Measurements from ENCODE around the gene CDC14B.

The CDC14B gene

DNA sequence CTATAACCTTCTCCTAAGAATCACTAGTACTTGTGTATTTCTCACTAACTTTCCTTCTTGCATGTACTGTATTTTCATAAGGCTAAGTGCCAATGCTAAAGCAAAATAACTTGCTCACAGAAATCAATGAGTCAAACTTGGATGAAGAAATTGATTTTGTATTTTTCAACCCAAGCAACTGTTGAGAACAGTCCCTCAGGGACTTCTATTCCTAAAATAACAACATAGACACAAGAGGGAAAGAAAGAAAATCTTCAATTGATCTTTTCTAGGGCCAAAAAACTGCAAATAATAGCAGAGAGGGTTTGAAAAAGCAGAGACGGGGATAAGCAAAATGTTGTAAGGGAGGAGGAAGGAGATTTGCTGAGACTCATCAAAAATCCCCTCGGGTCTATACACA is 99.9 kb downstream of the CDC14B start:
- no peak for DNase-seq (ENCODE audit: low read depth)
- no peak overlapping the region for H3K4me3 ChIP-seq (replicated peaks; ENCODE audit: low read depth, low read length)
- TF ChIP-seq, protein P1, sequence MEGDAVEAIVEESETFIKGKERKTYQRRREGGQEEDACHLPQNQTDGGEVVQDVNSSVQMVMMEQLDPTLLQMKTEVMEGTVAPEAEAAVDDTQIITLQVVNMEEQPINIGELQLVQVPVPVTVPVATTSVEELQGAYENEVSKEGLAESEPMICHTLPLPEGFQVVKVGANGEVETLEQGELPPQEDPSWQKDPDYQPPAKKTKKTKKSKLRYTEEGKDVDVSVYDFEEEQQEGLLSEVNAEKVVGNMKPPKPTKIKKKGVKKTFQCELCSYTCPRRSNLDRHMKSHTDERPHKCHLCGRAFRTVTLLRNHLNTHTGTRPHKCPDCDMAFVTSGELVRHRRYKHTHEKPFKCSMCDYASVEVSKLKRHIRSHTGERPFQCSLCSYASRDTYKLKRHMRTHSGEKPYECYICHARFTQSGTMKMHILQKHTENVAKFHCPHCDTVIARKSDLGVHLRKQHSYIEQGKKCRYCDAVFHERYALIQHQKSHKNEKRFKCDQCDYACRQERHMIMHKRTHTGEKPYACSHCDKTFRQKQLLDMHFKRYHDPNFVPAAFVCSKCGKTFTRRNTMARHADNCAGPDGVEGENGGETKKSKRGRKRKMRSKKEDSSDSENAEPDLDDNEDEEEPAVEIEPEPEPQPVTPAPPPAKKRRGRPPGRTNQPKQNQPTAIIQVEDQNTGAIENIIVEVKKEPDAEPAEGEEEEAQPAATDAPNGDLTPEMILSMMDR (IDR thresholded peaks at IDR 0.05; ENCODE audit: low read length, missing control alignments), result no peak

DNA sequence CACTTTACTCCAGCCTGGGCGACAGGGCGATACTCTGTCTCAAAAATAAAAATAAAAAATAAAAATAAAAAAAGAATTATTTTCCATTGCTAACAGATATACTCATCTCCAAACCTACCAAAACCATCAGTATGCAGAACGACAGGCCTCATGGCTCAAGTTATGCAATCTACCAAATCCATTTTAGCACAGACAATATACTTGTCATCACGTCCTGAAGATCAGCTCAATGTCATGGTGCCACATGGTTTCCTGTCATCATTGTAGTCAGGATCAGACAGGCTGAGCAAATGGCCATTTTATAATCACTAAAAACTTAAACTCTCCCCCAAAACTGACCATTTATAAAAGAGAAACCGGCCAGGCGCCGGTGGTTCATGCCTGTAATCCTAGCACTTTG is 100.5 kb downstream of the CDC14B start:
- TF ChIP-seq, protein P1 (IDR thresholded peaks at IDR 0.05; ENCODE audit: low read length, missing control alignments), result no peak
- no peak overlapping the region for H3K4me3 ChIP-seq (replicated peaks; ENCODE audit: low read depth, low read length)
- no peak for DNase-seq (ENCODE audit: low read depth)

DNA sequence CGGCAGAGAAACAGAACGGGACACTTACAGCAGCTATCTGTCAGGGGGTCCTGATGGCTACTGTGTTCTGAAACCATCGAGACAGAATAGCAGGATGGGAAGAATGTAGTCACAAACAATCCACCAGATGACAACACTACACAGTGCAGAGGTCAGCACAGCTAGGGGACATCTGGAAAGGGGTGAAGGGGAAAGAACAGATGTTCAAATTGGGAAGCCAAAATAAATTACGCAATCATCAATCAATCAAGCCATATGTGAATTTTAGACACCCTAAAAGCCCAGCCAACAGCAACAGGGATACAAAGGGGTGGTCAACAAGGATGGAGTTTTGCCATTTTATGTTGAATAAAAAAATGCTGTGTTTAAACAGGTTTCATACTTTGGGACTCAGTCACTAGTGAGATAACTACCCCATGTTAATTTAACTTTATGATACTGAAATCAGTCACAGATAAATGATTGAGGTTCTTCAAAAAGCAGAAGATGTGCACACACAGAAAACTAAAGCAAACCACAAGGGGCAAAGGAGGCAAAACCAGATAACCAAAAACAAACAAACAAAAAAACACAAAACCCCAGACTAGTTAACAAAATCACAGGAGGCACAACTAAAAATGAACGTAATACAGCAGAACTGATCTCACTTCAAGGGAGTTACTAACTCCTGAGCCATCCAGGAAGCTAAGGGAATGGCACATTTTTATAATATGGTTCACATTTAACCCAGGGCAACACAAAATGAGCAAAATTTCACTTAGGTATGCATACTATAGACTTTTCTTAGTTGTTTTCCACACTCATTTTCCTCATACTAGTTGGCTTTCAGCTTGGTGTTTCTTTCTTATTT is 103.8 kb downstream of the CDC14B start:
- no peak for DNase-seq (ENCODE audit: low read depth)
- TF ChIP-seq, protein P1 (IDR thresholded peaks at IDR 0.05; ENCODE audit: low read length, missing control alignments), result no peak
- no peak overlapping the region for H3K4me3 ChIP-seq (replicated peaks; ENCODE audit: low read depth, low read length)

DNA sequence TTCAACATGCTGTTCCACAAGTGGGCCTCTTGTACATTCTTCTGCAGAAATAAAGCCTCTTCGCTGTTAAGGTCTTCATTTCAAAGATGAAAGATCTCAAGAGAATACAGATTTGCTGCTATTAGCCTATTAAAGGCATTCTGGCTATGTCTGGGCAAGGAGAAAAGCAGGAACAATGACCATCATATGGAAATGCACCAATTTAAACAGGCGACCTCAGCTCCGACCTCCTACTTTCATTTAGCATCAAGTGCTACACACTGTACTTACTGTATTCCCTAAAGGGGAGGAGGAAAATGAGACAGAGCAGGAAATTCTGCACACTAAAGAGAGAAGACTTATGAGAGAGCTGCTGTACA is 104.9 kb downstream of the CDC14B start:
- TF ChIP-seq, protein P1 (IDR thresholded peaks at IDR 0.05; ENCODE audit: low read length, missing control alignments), result no peak
- no peak for DNase-seq (ENCODE audit: low read depth)
- H3K4me3 ChIP-seq (replicated peaks; ENCODE audit: low read depth, low read length), result no peak overlapping the region

DNA sequence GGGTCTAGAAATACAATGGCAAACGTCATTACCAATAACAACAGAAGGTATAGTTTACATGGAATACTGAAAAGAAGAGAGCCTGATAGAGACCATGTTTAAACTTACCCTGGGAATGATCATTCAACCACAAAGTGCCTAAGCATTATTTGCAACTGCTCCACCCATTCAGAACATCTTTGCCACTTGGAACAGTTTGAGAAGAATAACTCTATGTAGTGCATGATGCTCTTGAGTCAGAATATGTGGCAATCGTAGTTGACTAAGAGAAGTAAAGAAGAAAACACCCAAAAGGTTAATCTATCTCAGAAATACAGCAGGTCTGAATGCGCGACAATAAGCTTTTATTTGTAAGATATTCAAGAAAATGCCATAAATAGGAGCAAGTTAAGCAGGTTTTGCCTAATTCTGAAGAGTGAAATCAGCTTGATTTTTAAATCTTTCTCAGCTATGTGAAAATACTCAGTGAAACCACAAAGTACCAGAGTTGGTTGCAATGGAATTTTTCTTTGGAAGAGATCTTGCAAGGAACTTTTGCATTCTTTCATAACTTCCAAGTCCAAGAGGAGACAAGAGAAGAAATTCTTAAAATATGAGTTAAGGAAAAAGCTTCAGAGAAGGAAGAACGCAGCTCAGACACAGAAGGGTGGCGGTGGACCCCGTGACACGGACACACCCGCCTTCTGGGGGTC is 105.4 kb downstream of the CDC14B start:
- TF ChIP-seq, protein P1 (IDR thresholded peaks at IDR 0.05; ENCODE audit: low read length, missing control alignments), result no peak
- peak; percentile 56 for DNase-seq (ENCODE audit: low read depth)
- no peak overlapping the region for H3K4me3 ChIP-seq (replicated peaks; ENCODE audit: low read depth, low read length)

DNA sequence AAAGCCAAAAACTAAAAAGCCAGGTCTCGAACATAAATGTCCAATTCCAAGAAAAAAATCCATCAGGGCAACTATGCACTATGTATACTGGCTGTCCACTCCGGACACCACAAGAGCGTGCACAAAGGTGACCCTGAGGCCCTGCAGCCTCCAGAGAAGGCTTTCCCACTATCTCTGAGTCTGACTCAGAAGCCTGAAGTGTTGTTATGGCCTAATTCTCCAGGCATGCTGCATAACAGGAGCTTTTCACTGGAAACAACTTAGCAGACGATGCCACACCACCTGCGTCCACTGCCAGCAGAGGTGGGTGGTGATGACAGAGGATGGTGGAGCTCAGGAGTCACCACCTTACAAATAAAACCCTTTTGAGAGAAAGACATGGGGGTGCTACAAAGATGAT is 106.0 kb downstream of the CDC14B start:
- TF ChIP-seq, protein P1 (IDR thresholded peaks at IDR 0.05; ENCODE audit: low read length, missing control alignments), result no peak
- DNase-seq (ENCODE audit: low read depth), result no peak
- no peak overlapping the region for H3K4me3 ChIP-seq (replicated peaks; ENCODE audit: low read depth, low read length)

Data from fibroblast of pulmonary artery (primary cell).